Osteoblast (primary cell): ENCODE data around the gene UBE4A. TPM values are rescaled to one million over a fixed set of nuclear protein-coding genes. Genes with fewer than 3 reads are reported as not detected.

ENCODE experiments used
- DNase-seq: peaks from one replicate; pipeline ENCODE4 v3.0.0; 2011; ENCODE audit warnings: low spot score, mixed read lengths; ENCODE audit not compliant: insufficient read length; ENCODE audit errors: missing footprints
- H2AFZ ChIP-seq: 2 replicates; pipeline ENCODE4 v1.6.0; 2011; ENCODE audit warnings: mild to moderate bottlenecking, low read length
- H3K27ac ChIP-seq: 2 replicates; pipeline ENCODE4 v1.5.1; 2011; ENCODE audit warnings: mild to moderate bottlenecking, low read depth, low read length, moderate library complexity
- H3K27me3 ChIP-seq: 2 replicates; pipeline ENCODE4 v1.6.0; 2012; ENCODE audit warnings: mild to moderate bottlenecking, control low read depth, inconsistent platforms, low read length, moderate library complexity; ENCODE audit not compliant: insufficient read depth
- H3K36me3 ChIP-seq: 2 replicates; pipeline ENCODE4 v1.5.1; 2011; ENCODE audit warnings: mild to moderate bottlenecking, low read length, control low read depth, moderate library complexity; ENCODE audit not compliant: insufficient read depth
- H3K4me1 ChIP-seq: 2 replicates; pipeline ENCODE4 v1.5.1; 2011; ENCODE audit warnings: mild to moderate bottlenecking, low read length, control low read depth, moderate library complexity; ENCODE audit not compliant: insufficient read depth
- H3K4me2 ChIP-seq: 2 replicates; pipeline ENCODE4 v1.6.0; 2011; ENCODE audit warnings: mild to moderate bottlenecking, low read length; ENCODE audit not compliant: insufficient read depth
- H3K4me3 ChIP-seq: fragments of 200-600 bp; sonication (generic); 3 replicates; pipeline ENCODE4 v1.5.1; 2012; ENCODE audit warnings: mild to moderate bottlenecking, low read length, inconsistent platforms; ENCODE audit not compliant: insufficient read depth
- H3K79me2 ChIP-seq: 2 replicates; pipeline ENCODE4 v1.6.0; 2012; ENCODE audit warnings: mild to moderate bottlenecking, low read length, control low read depth, inconsistent platforms; ENCODE audit not compliant: insufficient read depth
- H3K9me3 ChIP-seq: 2 replicates; pipeline ENCODE4 v1.5.1; 2011; ENCODE audit warnings: low read depth, low read length, control low read depth
- H4K20me1 ChIP-seq: 2 replicates; pipeline ENCODE4 v1.6.0; 2012; ENCODE audit warnings: mild to moderate bottlenecking, low read length, control low read depth; ENCODE audit not compliant: insufficient read depth
- total RNA-seq: library from RNA; depleted of rRNA; stranded (reverse); fragments of >200 nt; gene quantifications from 2 replicates; pipeline ENCODE4 v1.2.3, GENCODE V29; 2012
- TF ChIP-seq, protein P1 (sequence below): IDR thresholded peaks from 2 replicates; pipeline ENCODE4 v1.5.1; 2011; ENCODE audit warnings: mild to moderate bottlenecking, low read depth, low read length, moderate library complexity; ENCODE audit errors: extremely low read depth

Gene UBE4A
- total RNA-seq, 1 donor, result 63.0 TPM

- Histone ChIP-seq H2AFZ (no peak overlapping the region), H3K36me3 (peaks cover 30% of the 10 kb centered on the region), H3K79me2 (peaks cover 48% of the 10 kb centered on the region), H3K4me2 (no peak overlapping the region), H3K27me3 (no peaks in the 10 kb centered on the region), H3K9me3 (no peaks in the 10 kb centered on the region), H3K4me3 (no peak overlapping the region), H3K4me1 (peaks cover 9% of the 10 kb centered on the region), H3K27ac (no peak overlapping the region), H4K20me1 (peaks cover 4% of the 10 kb centered on the region)
- TF ChIP-seq, protein P1, sequence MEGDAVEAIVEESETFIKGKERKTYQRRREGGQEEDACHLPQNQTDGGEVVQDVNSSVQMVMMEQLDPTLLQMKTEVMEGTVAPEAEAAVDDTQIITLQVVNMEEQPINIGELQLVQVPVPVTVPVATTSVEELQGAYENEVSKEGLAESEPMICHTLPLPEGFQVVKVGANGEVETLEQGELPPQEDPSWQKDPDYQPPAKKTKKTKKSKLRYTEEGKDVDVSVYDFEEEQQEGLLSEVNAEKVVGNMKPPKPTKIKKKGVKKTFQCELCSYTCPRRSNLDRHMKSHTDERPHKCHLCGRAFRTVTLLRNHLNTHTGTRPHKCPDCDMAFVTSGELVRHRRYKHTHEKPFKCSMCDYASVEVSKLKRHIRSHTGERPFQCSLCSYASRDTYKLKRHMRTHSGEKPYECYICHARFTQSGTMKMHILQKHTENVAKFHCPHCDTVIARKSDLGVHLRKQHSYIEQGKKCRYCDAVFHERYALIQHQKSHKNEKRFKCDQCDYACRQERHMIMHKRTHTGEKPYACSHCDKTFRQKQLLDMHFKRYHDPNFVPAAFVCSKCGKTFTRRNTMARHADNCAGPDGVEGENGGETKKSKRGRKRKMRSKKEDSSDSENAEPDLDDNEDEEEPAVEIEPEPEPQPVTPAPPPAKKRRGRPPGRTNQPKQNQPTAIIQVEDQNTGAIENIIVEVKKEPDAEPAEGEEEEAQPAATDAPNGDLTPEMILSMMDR, result no peak
- no peak for DNase-seq
These were observed 5.7 kb downstream of the UBE4A start for GRCh38 chr11:118364956-118365615.

- no peak for DNase-seq
- H3K4me1 ChIP-seq, result no peaks in the 10 kb centered on the region
- TF ChIP-seq, protein P1, result no peak
- H3K36me3 ChIP-seq, result peaks cover 41% of the 10 kb centered on the region
- H3K4me3 ChIP-seq, result no peak overlapping the region
- no peaks in the 10 kb centered on the region for H3K9me3 ChIP-seq
- no peaks in the 10 kb centered on the region for H3K27me3 ChIP-seq
- H3K27ac ChIP-seq, result no peak overlapping the region
- peaks cover 4% of the 10 kb centered on the region for H4K20me1 ChIP-seq
- H3K79me2 ChIP-seq, result peaks cover 36% of the 10 kb centered on the region
- no peak overlapping the region for H2AFZ ChIP-seq
- no peak overlapping the region for H3K4me2 ChIP-seq
These were observed 6.9 kb downstream of the UBE4A start for GRCh38 chr11:118366287-118366686.

- Histone ChIP-seq H3K27ac (no peak overlapping the region), H3K36me3 (peaks cover 61% of the 10 kb centered on the region), H4K20me1 (no peaks in the 10 kb centered on the region), H3K79me2 (no peaks in the 10 kb centered on the region), H3K4me3 (no peak overlapping the region), H3K4me1 (no peaks in the 10 kb centered on the region), H3K9me3 (no peaks in the 10 kb centered on the region), H3K27me3 (no peaks in the 10 kb centered on the region), H2AFZ (no peak overlapping the region), H3K4me2 (no peak overlapping the region)
- TF ChIP-seq, protein P1, result no peak
- no peak for DNase-seq
These were observed 11.4 kb downstream of the UBE4A start for GRCh38 chr11:118370774-118371173.

DNA sequence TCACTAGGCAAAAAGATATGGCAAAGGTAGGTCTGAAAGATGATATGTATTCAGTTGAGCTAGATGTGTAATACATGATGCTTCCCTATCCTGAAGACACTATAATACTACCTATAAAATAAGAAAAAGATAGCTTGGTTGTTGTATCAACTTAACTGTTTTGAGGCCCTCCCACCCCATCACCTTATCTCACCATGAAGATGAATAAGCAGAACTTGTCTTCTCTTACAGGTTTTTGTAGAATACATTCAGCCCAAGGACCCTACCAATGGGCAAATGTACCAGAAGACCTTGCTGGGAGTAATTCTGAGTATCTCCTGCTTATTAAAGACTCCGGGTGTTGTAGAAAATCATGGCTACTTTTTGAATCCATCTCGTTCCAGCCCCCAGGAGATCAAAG is 13.9 kb downstream of the UBE4A start:
- H3K27me3 ChIP-seq, result no peaks in the 10 kb centered on the region
- H3K27ac ChIP-seq, result no peak overlapping the region
- H2AFZ ChIP-seq, result no peak overlapping the region
- H3K4me3 ChIP-seq, result no peak overlapping the region
- no peak for DNase-seq
- H4K20me1 ChIP-seq, result no peaks in the 10 kb centered on the region
- H3K36me3 ChIP-seq, result peaks cover 62% of the 10 kb centered on the region
- H3K9me3 ChIP-seq, result no peaks in the 10 kb centered on the region
- no peaks in the 10 kb centered on the region for H3K4me1 ChIP-seq
- no peaks in the 10 kb centered on the region for H3K79me2 ChIP-seq
- H3K4me2 ChIP-seq, result no peak overlapping the region
- TF ChIP-seq, protein P1, result no peak
